ENCODE data around the gene DAPK2. TPM values are rescaled to one million over a fixed set of nuclear protein-coding genes. Genes with fewer than 3 reads are reported as not detected.

Gene DAPK2
- total and polyA plus RNA-seq, 8 donors = 18.3 to 59.3 (median 24.2) TPM

DNA sequence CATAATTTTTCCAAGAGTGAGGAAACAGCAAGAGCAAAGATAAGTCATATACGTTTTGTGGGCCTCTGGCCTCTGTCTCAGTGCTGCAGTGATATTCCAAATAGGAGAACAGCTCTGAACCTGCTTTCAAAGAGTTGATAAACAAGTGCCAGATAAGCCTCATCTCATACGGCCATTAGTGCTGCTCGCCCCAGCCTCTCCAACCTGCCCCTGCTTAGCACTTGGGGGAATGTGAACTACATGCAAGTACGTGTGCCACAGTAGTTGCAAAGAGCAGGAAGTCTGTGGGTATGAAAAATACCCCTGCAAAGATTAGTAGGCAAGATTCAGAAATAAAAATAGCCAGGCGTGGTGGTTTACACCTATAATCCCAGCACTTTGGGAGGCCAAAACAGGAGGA lies 14.0 kb downstream of the DAPK2 start:
- Histone ChIP-seq H3K36me3 (peaks cover 0 to 9% of the 10 kb centered on the region in 2 donors), H3K4me1 (peaks cover 6% of the 10 kb centered on the region in 2 donors), H3K4me3 (no peak overlapping the region), H3K27me3 (no peaks in the 10 kb centered on the region), H3K27ac (no peak overlapping the region), H3K9me3 (no peaks in the 10 kb centered on the region)
- TF ChIP-seq, protein P1, sequence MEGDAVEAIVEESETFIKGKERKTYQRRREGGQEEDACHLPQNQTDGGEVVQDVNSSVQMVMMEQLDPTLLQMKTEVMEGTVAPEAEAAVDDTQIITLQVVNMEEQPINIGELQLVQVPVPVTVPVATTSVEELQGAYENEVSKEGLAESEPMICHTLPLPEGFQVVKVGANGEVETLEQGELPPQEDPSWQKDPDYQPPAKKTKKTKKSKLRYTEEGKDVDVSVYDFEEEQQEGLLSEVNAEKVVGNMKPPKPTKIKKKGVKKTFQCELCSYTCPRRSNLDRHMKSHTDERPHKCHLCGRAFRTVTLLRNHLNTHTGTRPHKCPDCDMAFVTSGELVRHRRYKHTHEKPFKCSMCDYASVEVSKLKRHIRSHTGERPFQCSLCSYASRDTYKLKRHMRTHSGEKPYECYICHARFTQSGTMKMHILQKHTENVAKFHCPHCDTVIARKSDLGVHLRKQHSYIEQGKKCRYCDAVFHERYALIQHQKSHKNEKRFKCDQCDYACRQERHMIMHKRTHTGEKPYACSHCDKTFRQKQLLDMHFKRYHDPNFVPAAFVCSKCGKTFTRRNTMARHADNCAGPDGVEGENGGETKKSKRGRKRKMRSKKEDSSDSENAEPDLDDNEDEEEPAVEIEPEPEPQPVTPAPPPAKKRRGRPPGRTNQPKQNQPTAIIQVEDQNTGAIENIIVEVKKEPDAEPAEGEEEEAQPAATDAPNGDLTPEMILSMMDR (IDR thresholded peaks at IDR 0.05) = no peak
- intact Hi-C loops (cut with DNase I) = no loop called here
- ATAC-seq (no peak), DNase-seq (no peak)

DNA sequence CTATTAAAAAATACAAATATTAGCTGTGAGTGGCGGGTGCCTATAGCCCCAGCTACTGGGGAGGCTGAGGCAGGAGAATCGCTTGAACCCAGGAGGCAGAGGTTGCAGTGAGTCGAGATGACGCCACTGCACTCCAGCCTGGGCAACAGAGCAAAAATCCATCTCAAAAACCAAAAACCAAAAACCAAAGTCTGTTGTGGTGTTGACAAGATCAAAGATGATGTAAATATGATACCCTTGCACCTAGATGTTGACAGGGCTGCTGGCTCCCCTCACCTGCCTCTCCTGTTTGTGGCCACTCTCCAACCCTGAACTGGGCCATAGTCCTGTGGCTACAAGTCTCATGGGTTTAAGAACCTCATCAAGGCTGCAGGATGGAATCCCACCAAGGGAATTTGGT lies 16.2 kb downstream of the DAPK2 start:
- intact Hi-C loops (cut with DNase I) = no loop called here
- H3K4me3 ChIP-seq = no peak overlapping the region
- H3K27ac ChIP-seq = no peak overlapping the region
- no peaks in the 10 kb centered on the region for H3K9me3 ChIP-seq
- peaks cover 6 to 13% of the 10 kb centered on the region in 2 donors for H3K4me1 ChIP-seq
- peaks cover 0 to 5% of the 10 kb centered on the region in 2 donors for H3K36me3 ChIP-seq
- H3K27me3 ChIP-seq = no peaks in the 10 kb centered on the region
- DNase-seq (no peak), ATAC-seq (no peak)
- TF ChIP-seq, protein P1 (IDR thresholded peaks at IDR 0.05) = no peak

DNA sequence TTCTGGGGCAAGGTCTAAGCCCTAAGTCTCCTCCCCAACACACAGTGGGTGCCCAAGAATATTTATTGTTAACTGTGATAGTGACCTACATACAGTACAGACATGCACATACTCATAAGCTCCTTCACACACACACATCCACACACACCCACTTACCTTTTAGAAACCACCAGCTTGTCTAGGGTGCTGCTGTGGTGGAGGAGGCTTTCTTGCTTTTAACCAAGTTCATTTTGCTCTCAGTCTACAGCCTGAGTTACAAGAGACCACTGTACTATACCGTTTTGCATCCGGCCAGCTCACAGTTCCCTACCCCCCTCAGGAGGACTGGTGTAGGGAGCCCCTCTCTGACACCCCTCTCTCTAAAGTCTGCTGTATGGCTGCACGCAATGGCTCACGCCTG lies 16.7 kb downstream of the DAPK2 start:
- no peaks in the 10 kb centered on the region for H3K27me3 ChIP-seq
- intact Hi-C loops (cut with DNase I) = no loop called here
- TF ChIP-seq, protein P1 (IDR thresholded peaks at IDR 0.05) = no peak
- peaks cover 0 to 5% of the 10 kb centered on the region in 2 donors for H3K36me3 ChIP-seq
- no peak overlapping the region for H3K27ac ChIP-seq
- ATAC-seq (no peak), DNase-seq (no peak)
- no peaks in the 10 kb centered on the region for H3K9me3 ChIP-seq
- no peak overlapping the region for H3K4me3 ChIP-seq
- H3K4me1 ChIP-seq = peaks cover 6 to 18% of the 10 kb centered on the region in 2 donors

DNA sequence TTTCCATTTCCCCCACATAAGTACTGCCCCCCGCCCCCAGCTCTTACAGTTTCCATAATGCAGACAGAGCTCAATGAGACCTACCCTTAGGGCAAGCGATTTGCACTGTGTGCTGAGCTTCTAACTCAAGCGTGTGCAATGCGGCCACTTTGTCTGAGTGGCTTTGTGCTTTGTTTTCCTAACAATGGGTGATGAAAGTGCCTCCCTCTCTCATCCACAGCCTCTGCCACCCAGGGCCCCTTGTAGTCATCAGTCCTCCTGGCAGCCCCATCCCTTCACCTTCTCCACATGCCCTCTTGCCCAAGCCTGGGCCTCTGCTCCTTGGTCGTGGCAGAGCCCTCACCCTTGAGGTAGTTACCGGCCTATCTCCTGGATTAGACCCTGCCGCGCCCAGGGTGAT lies 17.2 kb downstream of the DAPK2 start:
- H3K27me3 ChIP-seq = no peaks in the 10 kb centered on the region
- peaks cover 6 to 20% of the 10 kb centered on the region in 2 donors for H3K4me1 ChIP-seq
- TF ChIP-seq, protein P1 (IDR thresholded peaks at IDR 0.05) = no peak
- intact Hi-C loops (cut with DNase I) = no loop called here
- peaks cover 0 to 2% of the 10 kb centered on the region in 2 donors for H3K36me3 ChIP-seq
- no peak for DNase-seq
- no peak for ATAC-seq
- no peaks in the 10 kb centered on the region for H3K9me3 ChIP-seq
- H3K4me3 ChIP-seq = no peak overlapping the region
- no peak overlapping the region for H3K27ac ChIP-seq

DNA sequence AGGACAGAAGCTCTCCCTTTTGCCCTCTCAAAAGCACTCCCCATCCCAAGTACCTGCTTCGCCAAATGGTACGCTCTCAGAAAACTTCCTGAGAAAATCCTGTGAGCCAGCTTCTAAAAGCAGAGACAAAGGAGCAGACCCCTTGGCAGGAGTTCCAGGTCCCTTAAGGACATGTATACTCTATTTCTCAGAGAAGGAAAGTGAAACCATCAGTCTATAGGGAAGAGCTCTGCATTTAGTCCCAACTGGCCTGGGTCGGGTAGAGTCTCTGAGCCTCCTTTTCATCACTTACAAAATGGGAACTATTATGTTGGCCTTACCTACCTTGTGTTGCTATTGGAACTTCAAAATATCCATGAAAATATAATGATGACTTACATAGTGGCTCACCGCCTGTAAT lies 19.7 kb downstream of the DAPK2 start:
- H3K36me3 ChIP-seq = no peaks in the 10 kb centered on the region
- ATAC-seq (no peak), DNase-seq (no peak)
- TF ChIP-seq, protein P1 (IDR thresholded peaks at IDR 0.05) = no peak
- H3K4me3 ChIP-seq = no peak overlapping the region
- intact Hi-C loops (cut with DNase I) = no loop called here
- no peaks in the 10 kb centered on the region for H3K27me3 ChIP-seq
- H3K9me3 ChIP-seq = no peaks in the 10 kb centered on the region
- H3K4me1 ChIP-seq = peaks cover 6 to 20% of the 10 kb centered on the region in 2 donors
- H3K27ac ChIP-seq = no peak overlapping the region
